Measurements from ENCODE around the gene KCTD1.

- TF ChIP-seq POLR2A (IDR thresholded peaks at IDR 0.05; ENCODE audit: low read length) (no peak), GATA1 (IDR thresholded peaks at IDR 0.05; ENCODE audit: low read depth, low read length) (no peak)
Measured at GRCh38 chr18:26524504-26525351, 23.6 kb downstream of the KCTD1 start.

Measured in erythroblast (primary cell).